8988T (cell line): ENCODE data around the gene BRSK2.
"Not testable (repeated sequence)": the region's sequence is repeated elsewhere in the genome, so short reads cannot be mapped to it uniquely, and the experiment has no call there.

Source experiments
- DNase-seq: peaks from one replicate; pipeline ENCODE4 v3.0.0; 2011

Gene BRSK2

DNA sequence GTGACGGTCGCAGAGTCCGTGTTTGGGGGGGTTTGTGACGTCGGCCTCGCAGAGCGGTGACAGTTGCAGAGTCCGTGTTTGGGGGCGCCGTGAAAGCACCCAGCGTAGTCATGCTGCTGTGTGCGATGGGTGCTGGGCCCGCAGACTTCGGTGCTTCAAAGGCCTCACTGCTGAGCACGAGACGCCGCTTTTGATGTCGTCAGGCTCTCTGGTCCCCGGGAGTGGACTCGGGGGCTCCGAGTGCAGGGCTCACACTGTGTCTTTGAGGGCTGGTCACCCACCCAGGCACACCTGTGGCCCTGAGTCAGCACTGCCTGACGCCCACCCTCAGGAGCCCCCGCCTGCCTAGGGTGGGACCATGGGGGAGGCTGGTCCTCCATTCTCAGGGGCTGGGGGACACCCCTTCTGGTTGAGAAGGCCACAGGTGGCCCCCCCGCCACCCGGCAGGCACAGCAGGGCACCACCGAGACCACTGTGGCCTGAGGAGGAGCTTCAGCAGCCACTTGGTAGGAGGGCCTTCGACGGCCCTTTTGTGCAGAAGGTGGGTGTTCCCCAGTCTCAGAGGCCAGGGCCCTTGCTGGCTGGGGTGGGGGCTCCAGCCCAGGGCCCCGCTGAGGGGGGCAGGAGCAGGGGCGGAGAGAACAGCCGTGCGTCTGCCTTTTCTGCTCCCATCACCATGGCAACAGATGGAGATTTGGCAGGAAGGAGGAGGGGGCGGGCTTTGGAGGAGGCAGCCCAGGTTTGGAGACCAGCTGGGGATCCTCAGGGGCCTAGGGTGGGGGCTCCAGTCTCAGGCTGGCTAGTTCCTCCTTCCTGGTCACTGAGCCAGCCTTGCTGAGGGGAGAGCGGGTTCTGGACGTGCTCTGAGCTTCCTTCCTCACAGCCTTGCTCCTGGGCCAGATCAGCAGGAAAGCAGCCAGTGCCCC, 20.9 kb downstream of the BRSK2 start:
- DNase-seq, result peak; percentile 34

GRCh38 chr11:1411301-1411700, 21.6 kb downstream of the BRSK2 start:
- no peak for DNase-seq

DNA sequence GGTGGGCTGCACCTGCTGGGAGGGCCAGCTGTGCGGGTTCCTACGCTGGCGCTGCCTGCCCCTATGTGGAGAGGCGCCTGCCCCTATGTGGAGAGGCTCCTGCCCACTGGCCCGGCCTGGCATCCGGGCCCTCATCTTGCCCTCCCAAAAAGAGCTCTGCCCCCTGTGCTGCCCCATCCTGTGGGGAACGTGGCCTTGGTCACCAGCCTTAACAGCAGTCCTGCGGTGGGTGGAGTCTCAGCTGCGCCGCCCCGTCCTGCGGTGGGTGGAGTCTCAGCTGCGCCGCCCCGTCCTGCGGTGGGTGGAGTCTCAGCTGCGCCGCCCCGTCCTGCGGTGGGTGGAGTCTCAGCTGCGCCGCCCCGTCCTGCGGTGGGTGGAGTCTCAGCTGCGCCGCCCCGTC, 22.0 kb downstream of the BRSK2 start:
- not testable (repeated sequence) for DNase-seq

GRCh38 chr11:1412377-1413095, 22.8 kb downstream of the BRSK2 start:
- DNase-seq, result no peak

DNA sequence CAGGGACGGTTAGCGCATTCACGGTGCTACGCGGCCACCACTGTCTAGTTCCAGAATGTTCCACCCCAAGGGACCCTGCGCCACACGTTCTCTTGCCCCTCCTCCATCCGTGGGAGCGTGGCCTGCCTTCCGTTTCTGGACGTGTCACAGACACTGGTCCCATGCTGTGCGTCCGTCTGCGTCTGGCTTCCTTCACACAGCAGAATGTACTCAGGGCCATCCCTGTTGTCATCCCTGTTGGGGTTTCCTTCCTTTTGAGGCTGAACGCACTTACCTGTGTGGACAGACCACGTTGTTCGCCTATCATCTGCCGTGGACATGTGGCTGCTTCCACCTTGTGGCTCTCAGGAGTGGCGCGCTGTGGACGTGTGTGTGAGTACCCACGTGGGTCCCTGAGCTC, 24.9 kb downstream of the BRSK2 start:
- no peak for DNase-seq

GRCh38 chr11:1415631-1416030, 25.9 kb downstream of the BRSK2 start:
- DNase-seq, result no peak

DNA sequence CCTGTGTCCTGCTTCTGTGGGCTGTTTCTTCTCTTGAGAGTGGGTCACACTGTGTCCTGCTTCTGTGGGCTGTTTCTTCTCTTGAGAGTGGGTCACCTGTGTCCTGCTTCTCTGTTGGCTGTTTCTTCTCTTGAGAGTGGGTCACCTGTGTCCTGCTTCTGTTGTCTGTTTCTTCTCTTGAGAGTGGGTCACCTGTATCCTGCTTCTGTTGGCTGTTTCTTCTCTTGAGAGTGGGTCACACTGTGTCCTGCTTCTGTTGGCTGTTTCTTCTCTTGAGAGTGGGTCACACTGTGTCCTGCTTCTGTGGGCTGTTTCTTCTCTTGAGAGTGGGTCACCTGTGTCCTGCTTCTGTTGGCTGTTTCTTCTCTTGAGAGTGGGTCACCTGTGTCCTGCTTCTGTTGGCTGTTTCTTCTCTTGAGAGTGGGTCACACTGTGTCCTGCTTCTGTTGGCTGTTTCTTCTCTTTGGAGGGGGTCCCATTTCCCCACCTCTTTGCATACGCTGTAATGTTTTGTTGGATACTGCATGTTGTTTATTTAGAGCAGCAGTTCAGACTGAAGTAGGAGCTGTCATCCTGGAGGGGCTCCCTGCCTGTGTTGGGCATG, 28.6 kb downstream of the BRSK2 start:
- DNase-seq, result not testable (repeated sequence)

DNA sequence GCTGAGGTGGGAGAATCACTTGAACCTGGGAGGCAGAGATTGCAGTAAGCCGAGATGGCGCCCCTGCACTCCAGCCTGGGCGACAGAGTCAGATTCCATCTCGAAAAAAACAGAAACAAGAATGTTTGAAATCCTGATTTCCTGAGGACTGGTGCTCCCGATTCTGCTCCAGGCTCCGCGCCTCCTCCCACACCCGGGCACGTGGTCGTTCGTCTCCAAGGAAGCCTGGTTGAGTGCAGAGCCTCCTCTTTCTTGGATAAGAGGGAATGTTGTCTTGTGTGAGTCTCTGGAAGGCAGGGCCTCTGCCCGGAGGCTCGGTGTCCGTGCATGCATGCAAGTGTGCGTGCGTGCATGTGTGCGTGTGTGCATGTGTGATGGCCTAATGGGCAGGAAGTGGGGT, 30.1 kb downstream of the BRSK2 start:
- DNase-seq, result no peak

DNA sequence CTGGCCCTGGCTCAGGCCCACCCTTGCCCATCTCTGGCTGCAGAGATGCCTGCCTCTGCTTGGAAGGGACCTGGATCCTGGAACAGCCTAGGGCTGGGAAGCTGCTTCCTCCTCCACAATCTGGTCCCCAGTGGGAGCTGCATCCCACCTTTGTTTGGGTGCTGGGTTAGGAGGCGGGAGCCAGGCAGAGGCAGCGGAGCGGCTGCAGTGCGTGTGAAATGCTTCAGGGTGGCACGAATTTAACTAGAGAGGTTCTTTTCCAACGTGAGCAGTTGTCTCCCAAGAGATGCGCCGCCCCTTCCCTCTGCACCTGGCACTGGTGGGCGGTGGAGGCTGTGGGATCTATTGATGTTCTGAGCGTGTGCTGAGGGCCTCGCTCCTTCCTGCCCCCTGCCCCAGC, 31.6 kb downstream of the BRSK2 start:
- DNase-seq, result no peak

- DNase-seq, result no peak
Observed at GRCh38 chr11:1422481-1422880, 32.7 kb downstream of the BRSK2 start.

GRCh38 chr11:1422981-1423380, 33.2 kb downstream of the BRSK2 start:
- DNase-seq, result no peak

DNA sequence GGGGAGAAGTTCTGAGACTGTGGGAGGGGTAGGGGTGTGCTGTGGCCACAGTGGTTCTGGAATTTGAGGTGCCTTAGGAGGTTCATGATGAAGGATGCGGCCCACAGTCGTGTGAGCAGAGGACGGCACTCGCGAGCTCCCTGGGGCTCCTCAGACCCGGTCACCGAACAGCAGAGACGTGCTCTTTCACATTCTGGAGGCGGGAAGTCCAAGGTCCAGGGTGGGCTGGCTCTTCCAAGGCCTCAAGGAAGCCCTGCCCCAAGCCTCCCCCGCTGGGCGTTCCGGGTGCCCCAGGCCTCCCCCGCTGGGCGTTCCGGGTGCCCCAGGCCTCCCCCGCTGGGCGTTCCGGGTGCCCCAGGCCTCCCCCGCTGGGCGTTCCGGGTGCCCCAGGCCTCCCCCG, 33.7 kb downstream of the BRSK2 start:
- not testable (repeated sequence) for DNase-seq

- DNase-seq, result no peak
Observed at GRCh38 chr11:1425006-1425405, 35.3 kb downstream of the BRSK2 start.

- DNase-seq, result no peak
Observed at GRCh38 chr11:1425439-1425838, 35.7 kb downstream of the BRSK2 start.

- DNase-seq, result no peak
Observed at GRCh38 chr11:1428762-1429316, 39.1 kb downstream of the BRSK2 start.

DNA sequence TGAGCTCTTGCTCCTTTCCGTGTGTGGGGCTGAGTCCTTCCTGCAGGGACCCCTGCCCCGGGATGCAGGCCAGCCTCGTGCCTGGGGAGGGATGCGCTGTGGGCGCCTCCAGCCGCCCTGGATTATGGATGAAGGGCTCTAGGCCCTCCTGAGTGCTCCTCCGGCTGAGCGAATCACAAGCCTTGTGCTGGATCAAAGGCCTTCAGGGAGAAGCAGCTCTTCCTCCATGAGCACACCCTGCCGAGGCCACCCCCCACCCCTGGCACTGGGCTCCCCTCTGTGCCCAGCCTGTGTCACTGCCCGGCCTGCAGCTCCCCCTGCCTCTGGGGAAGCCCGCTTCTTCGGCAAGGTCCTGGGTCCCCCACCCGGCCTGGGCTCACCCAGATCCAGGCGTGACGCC, 43.8 kb downstream of the BRSK2 start:
- no peak for DNase-seq

GRCh38 chr11:1433977-1434640, 44.4 kb downstream of the BRSK2 start:
- DNase-seq, result no peak

- DNase-seq, result not testable (repeated sequence)
Observed at GRCh38 chr11:1435479-1435819, 45.7 kb downstream of the BRSK2 start.

DNA sequence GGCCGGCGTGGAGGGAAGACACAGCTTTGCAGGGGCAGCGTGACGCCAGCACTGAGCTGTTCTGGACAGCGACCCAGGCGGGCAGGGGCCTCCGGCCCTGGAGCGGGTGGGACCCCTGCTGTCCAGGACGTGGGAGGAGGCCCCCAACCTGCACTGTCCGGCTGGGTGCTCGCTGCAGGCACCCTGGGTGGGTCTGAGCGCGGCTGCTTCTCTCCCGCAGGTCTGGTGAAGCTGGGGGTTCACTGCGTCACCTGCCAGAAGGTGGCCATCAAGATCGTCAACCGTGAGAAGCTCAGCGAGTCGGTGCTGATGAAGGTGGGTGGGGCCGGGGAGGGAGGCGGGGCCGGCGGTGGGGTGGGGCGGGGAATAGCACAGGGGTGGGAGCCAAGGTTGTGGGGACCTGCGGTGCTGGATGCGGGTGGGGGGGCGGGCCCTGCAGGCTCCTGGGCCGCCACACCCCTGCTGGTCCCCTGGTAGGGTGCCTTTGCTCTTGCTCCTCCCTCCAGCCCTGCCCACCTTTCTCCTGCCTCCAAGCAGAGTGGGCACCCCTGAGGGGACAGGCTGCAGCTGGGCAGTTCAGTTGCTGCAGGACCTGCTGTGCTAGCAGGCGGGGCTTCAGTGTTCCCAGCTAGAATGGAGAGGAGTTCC, 46.2 kb downstream of the BRSK2 start:
- peak; percentile 97 for DNase-seq

- DNase-seq, result peak; percentile 71
Observed at GRCh38 chr11:1436468-1437039, 46.8 kb downstream of the BRSK2 start.

DNA sequence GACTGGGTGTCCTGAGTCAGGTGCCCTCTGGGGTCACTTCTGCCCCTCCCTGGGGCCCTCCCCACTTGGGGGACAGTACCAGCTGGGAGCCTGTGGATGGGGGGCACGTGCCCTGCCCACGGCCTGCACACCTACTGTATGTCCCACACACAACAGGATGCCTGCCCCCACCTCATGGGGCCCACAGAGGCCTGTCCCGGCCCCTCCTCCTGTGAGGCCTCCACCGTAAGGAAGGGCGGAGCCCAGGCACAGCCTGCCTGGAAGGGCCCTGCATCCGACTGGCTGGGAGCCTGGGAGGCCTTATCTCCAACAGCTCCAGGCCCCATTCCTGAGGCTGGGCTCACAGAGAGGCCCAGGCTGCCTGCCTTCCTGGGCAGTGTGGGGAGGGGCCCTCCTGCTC, 47.8 kb downstream of the BRSK2 start:
- peak; percentile 94 for DNase-seq
